ENCODE results near the gene TMPRSS11B. TPM values are rescaled to one million over a fixed set of nuclear protein-coding genes. Genes with fewer than 3 reads are reported as not detected.

Gene TMPRSS11B
- polyA plus RNA-seq, 3 donors, result not detected

DNA sequence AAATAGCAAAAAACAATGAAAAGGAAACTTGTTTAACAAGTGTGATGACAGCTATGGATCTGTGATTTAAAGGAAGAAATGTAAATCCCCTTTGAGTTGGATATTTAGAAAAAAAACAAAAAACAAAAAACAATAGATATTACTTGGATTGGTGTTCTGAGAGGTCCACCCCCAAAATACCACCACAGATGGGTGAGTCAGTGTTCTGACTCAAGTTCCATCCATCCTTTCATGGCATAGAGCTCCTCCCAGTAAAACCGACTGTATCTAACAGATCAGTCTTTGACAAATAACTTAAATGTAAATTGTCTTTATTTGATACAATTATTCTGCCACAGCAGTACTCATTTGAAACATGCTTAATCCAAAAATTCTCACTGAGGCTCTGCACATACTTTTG lies 27.4 kb downstream of the TMPRSS11B start:
- H2AFZ ChIP-seq (ENCODE audit: insufficient read depth, low read depth, low read length, poor library complexity, severe bottlenecking), result no peak overlapping the region
- TF ChIP-seq, protein P1, sequence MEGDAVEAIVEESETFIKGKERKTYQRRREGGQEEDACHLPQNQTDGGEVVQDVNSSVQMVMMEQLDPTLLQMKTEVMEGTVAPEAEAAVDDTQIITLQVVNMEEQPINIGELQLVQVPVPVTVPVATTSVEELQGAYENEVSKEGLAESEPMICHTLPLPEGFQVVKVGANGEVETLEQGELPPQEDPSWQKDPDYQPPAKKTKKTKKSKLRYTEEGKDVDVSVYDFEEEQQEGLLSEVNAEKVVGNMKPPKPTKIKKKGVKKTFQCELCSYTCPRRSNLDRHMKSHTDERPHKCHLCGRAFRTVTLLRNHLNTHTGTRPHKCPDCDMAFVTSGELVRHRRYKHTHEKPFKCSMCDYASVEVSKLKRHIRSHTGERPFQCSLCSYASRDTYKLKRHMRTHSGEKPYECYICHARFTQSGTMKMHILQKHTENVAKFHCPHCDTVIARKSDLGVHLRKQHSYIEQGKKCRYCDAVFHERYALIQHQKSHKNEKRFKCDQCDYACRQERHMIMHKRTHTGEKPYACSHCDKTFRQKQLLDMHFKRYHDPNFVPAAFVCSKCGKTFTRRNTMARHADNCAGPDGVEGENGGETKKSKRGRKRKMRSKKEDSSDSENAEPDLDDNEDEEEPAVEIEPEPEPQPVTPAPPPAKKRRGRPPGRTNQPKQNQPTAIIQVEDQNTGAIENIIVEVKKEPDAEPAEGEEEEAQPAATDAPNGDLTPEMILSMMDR (IDR thresholded peaks at IDR 0.05), result no peak
- DNase-seq, result no peak
- no peak overlapping the region for H3K27ac ChIP-seq (ENCODE audit: low read depth in 1 of 2, low read length in 2 of 2)
- no CpG with 5 or more reads among the region's 1 CpG for WGBS (ENCODE audit: insufficient coverage)
- H3K27me3 ChIP-seq (ENCODE audit: control insufficient read depth in 2 of 2, insufficient read depth in 2 of 2, low read length in 2 of 2), result no peaks in the 10 kb centered on the region
- H3K36me3 ChIP-seq (replicated peaks in 1 of 2; ENCODE audit: control insufficient read depth in 1 of 2, insufficient read depth in 2 of 2, low read length in 2 of 2), result no peaks in the 10 kb centered on the region
- Mint-ChIP-seq H3K9me3 (peaks cover 0 to 4% (median 0%) of the 10 kb centered on the region in 7 donors), H3K27me3 (ENCODE audit: low read depth in 3 of 3) (peaks cover 1 to 3% (median 1%) of the 10 kb centered on the region in 3 donors), H3K4me3 (no peak overlapping the region), H3K36me3 (no peaks in the 10 kb centered on the region), H3K4me1 (no peaks in the 10 kb centered on the region), H3K27ac (no peak overlapping the region)
- no peak overlapping the region for H3K9ac ChIP-seq (ENCODE audit: insufficient read depth, low read length, poor library complexity, severe bottlenecking)
- H4K20me1 ChIP-seq (ENCODE audit: insufficient read depth, low read length), result no peaks in the 10 kb centered on the region
- H3K79me2 ChIP-seq (ENCODE audit: insufficient read depth, low read length), result no peaks in the 10 kb centered on the region
- intact Hi-C loops (cut with micrococcal nuclease), result no loop called here
- H3K4me1 ChIP-seq (ENCODE audit: control insufficient read depth in 1 of 2, insufficient read depth in 2 of 2, low read length in 2 of 2), result no peaks in the 10 kb centered on the region
- H3K9me3 ChIP-seq (replicated peaks in 1 of 2; ENCODE audit: control insufficient read depth in 1 of 2, insufficient read depth in 1 of 2, low read length in 2 of 2), result no peaks in the 10 kb centered on the region
- no peak overlapping the region for H3K4me2 ChIP-seq (replicated peaks; ENCODE audit: extremely low read depth, low read length, poor library complexity, severe bottlenecking)
- no peak overlapping the region for H3K4me3 ChIP-seq (replicated peaks in 1 of 3; ENCODE audit: low read depth in 2 of 3, low read length in 3 of 3)

DNA sequence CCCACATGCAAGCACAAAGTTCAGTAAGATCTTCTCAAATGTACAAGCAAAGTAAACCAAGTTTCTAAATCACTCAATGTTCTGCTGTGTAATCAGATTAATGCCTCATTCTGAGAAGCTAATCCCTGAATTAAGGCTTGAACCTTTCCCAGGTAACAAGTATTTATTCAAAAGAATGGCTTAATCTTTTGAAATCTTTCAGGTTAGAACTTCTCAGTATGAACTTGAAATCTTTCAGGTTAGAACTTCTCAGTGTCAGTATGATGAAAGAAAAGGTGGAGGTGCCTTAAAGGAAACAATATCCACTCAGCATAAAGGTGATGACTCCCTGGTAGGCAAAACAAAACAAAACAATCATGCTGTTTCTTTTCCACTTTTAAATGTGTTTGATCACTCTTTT lies 29.0 kb downstream of the TMPRSS11B start:
- no peak overlapping the region for H3K4me3 Mint-ChIP-seq

More for the DNA sequence above, 29.0 kb downstream of the TMPRSS11B start:
- Mint-ChIP-seq H3K36me3 (no peaks in the 10 kb centered on the region), H3K27ac (no peak overlapping the region), H3K9me3 (peaks cover 0 to 4% (median 0%) of the 10 kb centered on the region in 7 donors), H3K27me3 (ENCODE audit: low read depth in 3 of 3) (peaks cover 0 to 2% (median 1%) of the 10 kb centered on the region in 3 donors), H3K4me1 (no peaks in the 10 kb centered on the region)
- intact Hi-C loops (cut with micrococcal nuclease), result no loop called here
- H3K36me3 ChIP-seq (replicated peaks in 1 of 2; ENCODE audit: control insufficient read depth in 1 of 2, insufficient read depth in 2 of 2, low read length in 2 of 2), result no peaks in the 10 kb centered on the region
- DNase-seq, result no peak
- H3K9me3 ChIP-seq (replicated peaks in 1 of 2; ENCODE audit: control insufficient read depth in 1 of 2, insufficient read depth in 1 of 2, low read length in 2 of 2), result no peaks in the 10 kb centered on the region
- TF ChIP-seq, protein P1 (IDR thresholded peaks at IDR 0.05), result no peak
- no peaks in the 10 kb centered on the region for H3K27me3 ChIP-seq (ENCODE audit: control insufficient read depth in 2 of 2, insufficient read depth in 2 of 2, low read length in 2 of 2)
- no peaks in the 10 kb centered on the region for H4K20me1 ChIP-seq (ENCODE audit: insufficient read depth, low read length)
- no peaks in the 10 kb centered on the region for H3K79me2 ChIP-seq (ENCODE audit: insufficient read depth, low read length)
- no peak overlapping the region for H3K9ac ChIP-seq (ENCODE audit: insufficient read depth, low read length, poor library complexity, severe bottlenecking)
- H3K4me2 ChIP-seq (replicated peaks; ENCODE audit: extremely low read depth, low read length, poor library complexity, severe bottlenecking), result no peak overlapping the region
- H3K4me1 ChIP-seq (ENCODE audit: control insufficient read depth in 1 of 2, insufficient read depth in 2 of 2, low read length in 2 of 2), result no peaks in the 10 kb centered on the region
- H3K4me3 ChIP-seq (replicated peaks in 1 of 3; ENCODE audit: low read depth in 2 of 3, low read length in 3 of 3), result no peak overlapping the region
- H3K27ac ChIP-seq (ENCODE audit: low read depth in 1 of 2, low read length in 2 of 2), result no peak overlapping the region
- H2AFZ ChIP-seq (ENCODE audit: insufficient read depth, low read depth, low read length, poor library complexity, severe bottlenecking), result no peak overlapping the region

All from CD14-positive monocyte (primary cell).